K562 (cell line): ENCODE data around the gene ATXN1. TPM values are rescaled to one million over a fixed set of nuclear protein-coding genes. Genes with fewer than 3 reads are reported as not detected.

Experiments
- ATAC-seq: fragments of 200-7000 bp; cut with Tn5 transposase; 3 replicates; pipeline ENCODE4 v1.9.1; 2020; ENCODE audit warnings: moderate library complexity
- BruUV-seq: library from RNA; stranded (reverse); fragments of 400-500 nt; replicated peaks from 2 replicates; lab custom pipeline; 2021; lab: Mats Ljungman, UMichigan
- CTCF ChIA-PET: fragments of 300-600 bp; formaldehyde crosslinking; extraction: SDS; loops from one replicate; lab custom pipeline; 2021; ENCODE audit warnings: low intra/inter-chr PET ratio; lab: Yijun Ruan, JAX
- POLR2A ChIA-PET: fragments of 300-600, 350-650 bp; sonication (Branson Sonifier 250); formaldehyde crosslinking; extraction: SDS; loops from one replicate; lab custom pipeline; 2021; ENCODE audit warnings: antibody characterized with exemption, inconsistent platforms; lab: Yijun Ruan, JAX
- DNase-seq, 4 experiments: peaks; one replicate each; pipeline versions ENCODE4 v3.0.0 to v3.0.0-alpha.2; 2011 to 2018; ENCODE audit warnings: low spot score in 3 of 4, mixed read lengths in 3 of 4; ENCODE audit errors: extremely low read depth in 1 of 4
- FAIRE-seq: peaks from 2 replicates; lab custom pipeline; 2011; peaks lifted over from hg19 to GRCh38; lab: Jason Lieb, UNC
- H2AFZ ChIP-seq: 2 replicates; pipeline ENCODE4 v1.6.0; 2011; ENCODE audit warnings: low read depth, low read length, control low read depth, inconsistent platforms
- H3K27ac ChIP-seq: fragments of 200-600 bp; 3 replicates; pipeline ENCODE4 v1.8.0; 2011; ENCODE audit warnings: low read depth, mild to moderate bottlenecking, control low read depth, inconsistent platforms, low read length, moderate library complexity, mixed read lengths; ENCODE audit errors: extremely low read depth
- H3K27me3 ChIP-seq, 2 experiments: fragments of 300-600 bp in 1 of 2; 2 replicates in 1 of 2; 3 replicates in 1 of 2; pipeline versions ENCODE4 v1.6.0 to v1.8.0; 2011; ENCODE audit warnings: inconsistent platforms in 2 of 2, low read length in 2 of 2, mild to moderate bottlenecking in 1 of 2, mixed read lengths in 1 of 2, moderate library complexity in 1 of 2; ENCODE audit not compliant: control insufficient read depth in 2 of 2, insufficient read depth in 2 of 2
- H3K36me3 ChIP-seq: fragments of 300-600 bp; 3 replicates; pipeline ENCODE4 v1.8.0; 2011; ENCODE audit warnings: mild to moderate bottlenecking, low read length, inconsistent platforms; ENCODE audit not compliant: control insufficient read depth, insufficient read depth
- H3K4me1 ChIP-seq, 2 experiments: fragments of 200-600 bp in 1 of 2; replicated peaks in 1 of 2; 2 replicates in 1 of 2; 3 replicates in 1 of 2; pipeline versions ENCODE4 v1.5.1 to v1.8.0; 2011; ENCODE audit warnings: inconsistent platforms in 2 of 2, low read length in 2 of 2, mild to moderate bottlenecking in 1 of 2, mixed read lengths in 1 of 2, moderate library complexity in 1 of 2; ENCODE audit not compliant: control insufficient read depth in 2 of 2, insufficient read depth in 2 of 2
- H3K4me2 ChIP-seq: 2 replicates; pipeline ENCODE4 v1.6.1; 2011; ENCODE audit warnings: low read length, control low read depth, inconsistent platforms, mixed read lengths; ENCODE audit not compliant: insufficient read depth
- H3K4me3 ChIP-seq: fragments of 200-600 bp; sonication (generic), shearing (Covaris generic); 2 replicates; pipeline ENCODE4 v1.5.1; 2016; ENCODE audit warnings: control low read depth, inconsistent platforms
- H3K79me2 ChIP-seq: fragments of 200-600 bp; 3 replicates; pipeline ENCODE4 v1.8.0; 2011; ENCODE audit warnings: low read length, inconsistent platforms; ENCODE audit not compliant: control insufficient read depth, insufficient read depth
- H3K9ac ChIP-seq, 2 experiments: 2 replicates each; pipeline versions ENCODE4 v1.6.0 to v1.6.1; 2011; ENCODE audit warnings: low read depth in 2 of 2, low read length in 2 of 2, control low read depth in 1 of 2, inconsistent platforms in 1 of 2, mild to moderate bottlenecking in 1 of 2, mixed read lengths in 1 of 2; ENCODE audit not compliant: insufficient read depth in 1 of 2
- H3K9me1 ChIP-seq: one replicate; pipeline ENCODE4 v1.6.0; 2011; ENCODE audit warnings: inconsistent platforms, mild to moderate bottlenecking, low read length, moderate library complexity; ENCODE audit not compliant: control insufficient read depth, insufficient read depth
- H3K9me3 ChIP-seq: replicated peaks from 2 replicates; pipeline ENCODE4 v1.5.1; 2011; ENCODE audit warnings: low read depth, low read length, inconsistent platforms; ENCODE audit not compliant: control insufficient read depth, insufficient read depth
- H4K20me1 ChIP-seq: replicated peaks from 2 replicates; pipeline ENCODE4 v1.6.1; 2011; ENCODE audit warnings: low read length, inconsistent platforms, mixed read lengths; ENCODE audit not compliant: control insufficient read depth, insufficient read depth
- EWSR1 ChIP-seq: fragments of 450-650 bp; IDR thresholded peaks from 2 replicates; pipeline ENCODE4 v1.6.1; 2018; ENCODE audit warnings: borderline replicate concordance, mild to moderate bottlenecking, low read depth, moderate library complexity; ENCODE audit not compliant: partially characterized antibody
- EZH2 ChIP-seq: IDR thresholded peaks from 2 replicates; pipeline ENCODE4 v1.6.1; 2012; ENCODE audit warnings: low read depth, mild to moderate bottlenecking, inconsistent platforms, low read length, borderline replicate concordance
- NR2F6 ChIP-seq: fragments of 450-650 bp; formaldehyde crosslinking; IDR thresholded peaks from 2 replicates; pipeline ENCODE4 v1.4.0; 2020; ENCODE audit warnings: mild to moderate bottlenecking
- NR4A1 ChIP-seq, 2 experiments: fragments of 250-450 bp in 1 of 2; fragments of 450-650 bp in 1 of 2; sonication (Bioruptor Pico) in 1 of 2; IDR thresholded peaks; 2 replicates each; pipeline versions ENCODE4 v1.4.0 to v1.6.1; 2016 to 2020; ENCODE audit warnings: mild to moderate bottlenecking in 2 of 2, missing compliant biosample characterization in 1 of 2, missing genetic modification characterization in 1 of 2, moderate library complexity in 1 of 2
- RBBP5 ChIP-seq: fragments of 200-600 bp; sonication (generic); IDR thresholded peaks from 2 replicates; pipeline ENCODE4 v1.6.1; 2012; ENCODE audit warnings: borderline replicate concordance, mild to moderate bottlenecking, low read length, control low read depth, inconsistent platforms; ENCODE audit not compliant: insufficient read depth, poor library complexity, severe bottlenecking
- SIX5 ChIP-seq, 2 experiments: IDR thresholded peaks; 2 replicates each; pipeline ENCODE4 v1.6.1; 2011; ENCODE audit warnings: low read length in 2 of 2, borderline replicate concordance in 1 of 2, low read depth in 1 of 2, mild to moderate bottlenecking in 1 of 2, moderate library complexity in 1 of 2; ENCODE audit not compliant: insufficient read depth in 1 of 2
- SPI1 ChIP-seq: IDR thresholded peaks from 2 replicates; pipeline ENCODE4 v1.6.1; 2011; ENCODE audit warnings: low read depth, low read length, control low read depth, borderline replicate concordance
- TARDBP ChIP-seq: fragments of 450-650 bp; IDR thresholded peaks from 2 replicates; pipeline ENCODE4 v1.6.1; 2016
- XRCC4 ChIP-seq: IDR thresholded peaks from one replicate; pipeline ENCODE4 v1.6.1; 2011; ENCODE audit not compliant: insufficient read depth, insufficient read length; ENCODE audit errors: extremely low read depth
- ZNF23 ChIP-seq: fragments of 250-450 bp; sonication (Bioruptor Pico); IDR thresholded peaks from 2 replicates; pipeline ENCODE4 v1.4.0; 2020; ENCODE audit warnings: mild to moderate bottlenecking
- ZNF699 ChIP-seq: fragments of 250-450 bp; sonication (Bioruptor Pico); IDR thresholded peaks from 2 replicates; pipeline ENCODE4 v1.8.0; 2021; ENCODE audit warnings: mild to moderate bottlenecking, moderate library complexity; ENCODE audit not compliant: insufficient replicate concordance
- ZNF77 ChIP-seq: fragments of 250-450 bp; sonication (Bioruptor Pico); IDR thresholded peaks from 2 replicates; pipeline ENCODE4 v1.5.0; 2020
- ZSCAN29 ChIP-seq: fragments of 450-650 bp; IDR thresholded peaks from 2 replicates; pipeline ENCODE4 v1.6.1; 2017
- WGBS: fragments of 100-300 bp; shearing (Covaris generic); methylation state at CpG from one replicate; pipeline ENCODE4 v1.1.6; 2016; ENCODE audit warnings: low coverage, mixed read lengths; ENCODE audit not compliant: insufficient coverage; ENCODE audit errors: missing lambda C conversion rate; 5-methylcytosine and 5-hydroxymethylcytosine counted together
- in situ Hi-C: fragments of 300-500 bp; cut with MboI; formaldehyde crosslinking; loops from 4 replicates; pipeline ENCODE4 v1.15.0; 2018; ENCODE audit warnings: inconsistent platforms, mixed read lengths
- intact Hi-C: fragments of 100-400 bp; cut with micrococcal nuclease; formaldehyde crosslinking; loops from 2 replicates; pipeline ENCODE4 v1.14.2; 2022
- polyA plus RNA-seq, 8 experiments: library from polyadenylated mRNA; depleted of rRNA in 4 of 8; stranded (reverse) in 5 of 8; unstranded in 3 of 8; fragments of >200 nt; fragmentation: Nextera tagmentation in 2 of 8; fragmentation: Illumina TruSeq in 1 of 8; extraction: Ambion mirVana in 2 of 8; extraction: Trizol in 1 of 8; gene quantifications; 2 replicates each; pipeline versions ENCODE4 v1.2.1 to v1.2.3, GENCODE V29; 2011 to 2014; ENCODE audit warnings: inconsistent platforms in 1 of 8, missing spikeins in 1 of 8
- total RNA-seq, 7 experiments: library from RNA; depleted of rRNA in 6 of 7; stranded (reverse); fragments of >200 nt in 6 of 7; fragmentation: Illumina TruSeq in 2 of 7; extraction: Trizol in 2 of 7; gene quantifications; 2 replicates each; pipeline versions ENCODE4 v1.2.1 to v1.2.3, GENCODE V29; 2011 to 2021; ENCODE audit warnings: low replicate concordance in 1 of 7
- TF ChIP-seq, protein P1 (sequence below), 2 experiments: fragments of 450-650 bp in 1 of 2; IDR thresholded peaks; 2 replicates each; pipeline ENCODE4 v1.6.1; 2011 to 2017; ENCODE audit warnings: low read depth in 2 of 2, antibody characterized with exemption in 1 of 2, borderline replicate concordance in 1 of 2, low read length in 1 of 2, mild to moderate bottlenecking in 1 of 2, mixed read lengths in 1 of 2; ENCODE audit not compliant: control insufficient read depth in 1 of 2
- TF ChIP-seq, protein P2 (sequence below): fragments of 450-650 bp; IDR thresholded peaks from 2 replicates; pipeline ENCODE4 v1.6.1; 2016; ENCODE audit warnings: missing biosample characterization, missing genetic modification characterization
- TF ChIP-seq, protein P3 (sequence below): fragments of 250-450 bp; sonication (Bioruptor Pico); IDR thresholded peaks from 2 replicates; pipeline ENCODE4 v1.4.0; 2020

The ATXN1 gene
- total and polyA plus RNA-seq, 9 of the 15 experiments (the other 6 are each of a cell fraction or from before 2014, with no cell fraction given) = under 0.01 to 1.2 (median 0.58) TPM

DNA sequence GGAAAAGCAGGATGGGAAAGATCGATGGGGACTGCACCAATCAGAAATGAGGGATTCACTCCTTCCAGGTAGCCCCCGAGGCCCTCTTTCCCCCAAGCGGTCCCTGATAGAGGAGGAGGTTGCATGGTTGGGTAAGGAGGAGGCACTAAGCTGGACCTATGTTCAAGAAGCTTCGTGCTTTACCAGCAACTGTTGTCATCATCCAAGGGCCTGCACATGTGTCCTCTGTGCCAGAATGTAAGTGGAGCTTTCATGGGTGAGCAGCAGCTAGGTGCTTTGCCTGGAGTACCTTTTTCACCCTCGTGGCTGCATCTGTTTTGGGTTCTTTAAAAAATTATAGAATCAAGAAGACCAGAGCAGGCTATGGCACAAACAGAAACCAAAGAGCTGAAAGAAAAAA lies 468.8 kb downstream of the ATXN1 start:
- Histone ChIP-seq H3K36me3 (peaks cover 67% of the 10 kb centered on the region), H3K4me2 (no peak overlapping the region), H3K27ac (no peak overlapping the region), H3K4me1 (peaks cover 0 to 7% of the 10 kb centered on the region in 2 experiments; a peak in 1 of 5 replicates), H3K9me3 (no peaks in the 10 kb centered on the region), H3K9me1 (no peaks in the 10 kb centered on the region), H4K20me1 (no peaks in the 10 kb centered on the region), H3K4me3 (no peak overlapping the region), H3K9ac (no peak overlapping the region), H3K79me2 (no peaks in the 10 kb centered on the region), H3K27me3 (no peaks in the 10 kb centered on the region), H2AFZ (no peak overlapping the region)
- no peak for FAIRE-seq
- in situ Hi-C loops = no loop called here
- 62% methylated on average over 5 of the region's 5 CpGs for WGBS
- no peak for DNase-seq
- ATAC-seq = no peak
- intact Hi-C loops = no loop called here
- ChIA-PET POLR2A (interaction anchor here (0.5 to 5.3 kb wide), 3 partner anchors 15 to 26 kb away, joined by 3 to 36 read pairs (median 13); no protein-coding TSS in a partner anchor), CTCF (no interaction called here)
- no TSS peak for BruUV-seq
- TF ChIP-seq, protein P1, sequence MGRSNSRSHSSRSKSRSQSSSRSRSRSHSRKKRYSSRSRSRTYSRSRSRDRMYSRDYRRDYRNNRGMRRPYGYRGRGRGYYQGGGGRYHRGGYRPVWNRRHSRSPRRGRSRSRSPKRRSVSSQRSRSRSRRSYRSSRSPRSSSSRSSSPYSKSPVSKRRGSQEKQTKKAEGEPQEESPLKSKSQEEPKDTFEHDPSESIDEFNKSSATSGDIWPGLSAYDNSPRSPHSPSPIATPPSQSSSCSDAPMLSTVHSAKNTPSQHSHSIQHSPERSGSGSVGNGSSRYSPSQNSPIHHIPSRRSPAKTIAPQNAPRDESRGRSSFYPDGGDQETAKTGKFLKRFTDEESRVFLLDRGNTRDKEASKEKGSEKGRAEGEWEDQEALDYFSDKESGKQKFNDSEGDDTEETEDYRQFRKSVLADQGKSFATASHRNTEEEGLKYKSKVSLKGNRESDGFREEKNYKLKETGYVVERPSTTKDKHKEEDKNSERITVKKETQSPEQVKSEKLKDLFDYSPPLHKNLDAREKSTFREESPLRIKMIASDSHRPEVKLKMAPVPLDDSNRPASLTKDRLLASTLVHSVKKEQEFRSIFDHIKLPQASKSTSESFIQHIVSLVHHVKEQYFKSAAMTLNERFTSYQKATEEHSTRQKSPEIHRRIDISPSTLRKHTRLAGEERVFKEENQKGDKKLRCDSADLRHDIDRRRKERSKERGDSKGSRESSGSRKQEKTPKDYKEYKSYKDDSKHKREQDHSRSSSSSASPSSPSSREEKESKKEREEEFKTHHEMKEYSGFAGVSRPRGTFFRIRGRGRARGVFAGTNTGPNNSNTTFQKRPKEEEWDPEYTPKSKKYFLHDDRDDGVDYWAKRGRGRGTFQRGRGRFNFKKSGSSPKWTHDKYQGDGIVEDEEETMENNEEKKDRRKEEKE (IDR thresholded peaks at IDR 0.05; ENCODE audit: borderline replicate concordance in 1 of 2, control insufficient read depth in 1 of 2, low read depth in 2 of 2, low read length in 1 of 2) = no peak
- TF ChIP-seq EWSR1 (no peak), XRCC4 (no peak), NR4A1 (CRISPR knock-in tag; IDR thresholded peaks at IDR 0.05) (no peak), NR4A1 (tag; IDR thresholded peaks at IDR 0.05) (no peak), RBBP5 (no peak), ZNF699 (CRISPR knock-in tag) (no peak), ZNF23 (CRISPR knock-in tag) (no peak), NR2F6 (CRISPR knock-in tag) (no peak), SPI1 (no peak), SIX5 (IDR thresholded peaks at IDR 0.05; ENCODE audit: borderline replicate concordance in 1 of 2, insufficient read depth in 1 of 2, low read depth in 1 of 2, low read length in 2 of 2) (no peak), ZSCAN29 (no peak), TARDBP (no peak), EZH2 (no peak), ZNF77 (CRISPR knock-in tag) (no peak)
- TF ChIP-seq, protein P2, sequence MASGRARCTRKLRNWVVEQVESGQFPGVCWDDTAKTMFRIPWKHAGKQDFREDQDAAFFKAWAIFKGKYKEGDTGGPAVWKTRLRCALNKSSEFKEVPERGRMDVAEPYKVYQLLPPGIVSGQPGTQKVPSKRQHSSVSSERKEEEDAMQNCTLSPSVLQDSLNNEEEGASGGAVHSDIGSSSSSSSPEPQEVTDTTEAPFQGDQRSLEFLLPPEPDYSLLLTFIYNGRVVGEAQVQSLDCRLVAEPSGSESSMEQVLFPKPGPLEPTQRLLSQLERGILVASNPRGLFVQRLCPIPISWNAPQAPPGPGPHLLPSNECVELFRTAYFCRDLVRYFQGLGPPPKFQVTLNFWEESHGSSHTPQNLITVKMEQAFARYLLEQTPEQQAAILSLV (tag) = no peak
- TF ChIP-seq, protein P3, sequence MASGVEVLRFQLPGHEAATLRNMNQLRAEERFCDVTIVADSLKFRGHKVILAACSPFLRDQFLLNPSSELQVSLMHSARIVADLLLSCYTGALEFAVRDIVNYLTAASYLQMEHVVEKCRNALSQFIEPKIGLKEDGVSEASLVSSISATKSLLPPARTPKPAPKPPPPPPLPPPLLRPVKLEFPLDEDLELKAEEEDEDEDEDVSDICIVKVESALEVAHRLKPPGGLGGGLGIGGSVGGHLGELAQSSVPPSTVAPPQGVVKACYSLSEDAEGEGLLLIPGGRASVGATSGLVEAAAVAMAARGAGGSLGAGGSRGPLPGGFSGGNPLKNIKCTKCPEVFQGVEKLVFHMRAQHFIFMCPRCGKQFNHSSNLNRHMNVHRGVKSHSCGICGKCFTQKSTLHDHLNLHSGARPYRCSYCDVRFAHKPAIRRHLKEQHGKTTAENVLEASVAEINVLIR (CRISPR knock-in tag) = no peak
